HepG2 (cell line): Measurements from ENCODE around the gene KIF25. TPM values are rescaled to one million over a fixed set of nuclear protein-coding genes. Genes with fewer than 3 reads are reported as not detected.

Source experiments
- ATAC-seq: fragments of 200-7000 bp; cut with Tn5 transposase; 3 replicates; pipeline ENCODE4 v1.9.1; 2020; ENCODE audit warnings: mild to moderate bottlenecking, moderate library complexity
- BruUV-seq: library from RNA; stranded (reverse); fragments of 400-500 nt; replicated peaks from 2 replicates; lab custom pipeline; 2021; lab: Mats Ljungman, UMichigan
- CTCF ChIA-PET: fragments of 300-600 bp; formaldehyde crosslinking; extraction: SDS; loops from one replicate; lab custom pipeline; 2021; ENCODE audit warnings: low total read pairs, inconsistent platforms, low intra/inter-chr PET ratio; lab: Yijun Ruan, JAX
- POLR2A ChIA-PET: fragments of 350-600 bp; sonication (Branson Sonifier 250); formaldehyde crosslinking; loops from one replicate; lab custom pipeline; 2020; ENCODE audit warnings: antibody characterized with exemption, inconsistent platforms; lab: Yijun Ruan, JAX
- DNase-seq: peaks from one replicate; pipeline ENCODE4 v3.0.0-alpha.2; 2015; ENCODE audit warnings: low spot score
- FAIRE-seq: peaks from 3 replicates; lab custom pipeline; 2011; peaks lifted over from hg19 to GRCh38; lab: Jason Lieb, UNC
- H2AFZ ChIP-seq: one replicate; pipeline ENCODE4 v1.6.1; 2011; ENCODE audit warnings: low read length, inconsistent platforms
- H3K27ac ChIP-seq: fragments of 300-600 bp; 3 replicates; pipeline ENCODE4 v1.8.0; 2011; ENCODE audit warnings: mixed run types, mild to moderate bottlenecking, mixed read lengths, low read length, inconsistent platforms; ENCODE audit not compliant: insufficient read depth; ENCODE audit errors: extremely low read length
- H3K27me3 ChIP-seq, 2 experiments: fragments of 200-600 bp in 1 of 2; 2 replicates in 1 of 2; 3 replicates in 1 of 2; pipeline versions ENCODE4 v1.6.0 to v1.8.0; 2011; ENCODE audit warnings: low read length in 2 of 2, mild to moderate bottlenecking in 2 of 2, moderate library complexity in 2 of 2, inconsistent platforms in 1 of 2; ENCODE audit not compliant: insufficient read depth in 2 of 2, control insufficient read depth in 1 of 2
- H3K36me3 ChIP-seq, 2 experiments: fragments of 200-600 bp in 1 of 2; replicated peaks in 1 of 2; 2 replicates in 1 of 2; 3 replicates in 1 of 2; pipeline versions ENCODE4 v1.5.1 to v1.8.0; 2011; ENCODE audit warnings: low read length in 2 of 2, inconsistent platforms in 1 of 2; ENCODE audit not compliant: insufficient read depth in 2 of 2, control insufficient read depth in 1 of 2
- H3K4me1 ChIP-seq: 2 replicates; pipeline ENCODE4 v1.5.1; 2012; ENCODE audit warnings: low read length, inconsistent platforms; ENCODE audit not compliant: insufficient read depth
- H3K4me2 ChIP-seq: 2 replicates; pipeline ENCODE4 v1.6.0; 2011; ENCODE audit warnings: low read depth, low read length, inconsistent platforms
- H3K4me3 ChIP-seq, 3 experiments: fragments of 200-600 bp in 1 of 3; sonication (generic), shearing (Covaris generic) in 1 of 3; replicated peaks in 1 of 3; 2 replicates each; pipeline ENCODE4 v1.5.1; 2011 to 2016; ENCODE audit warnings: low read length in 3 of 3, inconsistent platforms in 2 of 3, low read depth in 2 of 3, mild to moderate bottlenecking in 2 of 3, control low read depth in 1 of 3, mixed read lengths in 1 of 3; ENCODE audit not compliant: insufficient read depth in 1 of 3
- H3K79me2 ChIP-seq: one replicate; pipeline ENCODE4 v1.6.1; 2011; ENCODE audit warnings: low read length, inconsistent platforms; ENCODE audit not compliant: insufficient read depth
- H3K9ac ChIP-seq: 2 replicates; pipeline ENCODE4 v1.6.0; 2011; ENCODE audit warnings: mild to moderate bottlenecking, low read depth, low read length, inconsistent platforms; ENCODE audit not compliant: insufficient read depth
- H3K9me3 ChIP-seq: 2 replicates; pipeline ENCODE4 v1.5.1; 2012; ENCODE audit warnings: mild to moderate bottlenecking, low read length
- H4K20me1 ChIP-seq: 2 replicates; pipeline ENCODE4 v1.6.0; 2011; ENCODE audit warnings: inconsistent platforms, mild to moderate bottlenecking, low read length, moderate library complexity; ENCODE audit not compliant: insufficient read depth
- CCDC6 ChIP-seq: sonication (generic); formaldehyde crosslinking; IDR thresholded peaks from 2 replicates; pipeline ENCODE4 v1.8.1; 2022; ENCODE audit warnings: mild to moderate bottlenecking, missing genetic modification reagents, moderate library complexity
- EED ChIP-seq: sonication (generic); formaldehyde crosslinking; IDR thresholded peaks from 2 replicates; pipeline ENCODE4 v1.5.0; 2020; ENCODE audit warnings: mild to moderate bottlenecking, missing genetic modification reagents
- ELF3 ChIP-seq: IDR thresholded peaks from 2 replicates; pipeline ENCODE4 v1.6.1; 2016; ENCODE audit warnings: missing genetic modification reagents, missing compliant biosample characterization
- EP300 ChIP-seq, 3 experiments: sonication (generic) in 1 of 3; formaldehyde crosslinking in 1 of 3; IDR thresholded peaks; 2 replicates each; pipeline versions ENCODE4 v1.5.1 to v1.6.1; 2011 to 2020; ENCODE audit warnings: low read depth in 2 of 3, low read length in 2 of 3, borderline replicate concordance in 1 of 3, improper control_type of control experiment in 1 of 3, mild to moderate bottlenecking in 1 of 3, missing genetic modification reagents in 1 of 3, moderate library complexity in 1 of 3
- FOXK2 ChIP-seq: fragments of 450-650 bp; IDR thresholded peaks from 2 replicates; pipeline ENCODE4 v1.6.1; 2016
- HHEX ChIP-seq: IDR thresholded peaks from 2 replicates; pipeline ENCODE4 v1.6.1; 2016; ENCODE audit warnings: control low read depth
- MED13 ChIP-seq: sonication (generic); formaldehyde crosslinking; IDR thresholded peaks from 2 replicates; pipeline ENCODE4 v1.5.0; 2020; ENCODE audit warnings: missing genetic modification reagents
- NCOR1 ChIP-seq: fragments of 200-600 bp; sonication (generic); IDR thresholded peaks from 2 replicates; pipeline ENCODE4 v1.7.0; 2017; ENCODE audit warnings: antibody characterized with exemption, low read length, borderline replicate concordance
- NFKB2 ChIP-seq: sonication (generic); formaldehyde crosslinking; IDR thresholded peaks from 2 replicates; pipeline ENCODE4 v1.4.0; 2020; ENCODE audit warnings: missing genetic modification reagents, borderline replicate concordance
- PCBP1 ChIP-seq: fragments of 200-400 bp; formaldehyde crosslinking; IDR thresholded peaks from 2 replicates; pipeline ENCODE4 v1.6.1; 2017; ENCODE audit warnings: mild to moderate bottlenecking, low read depth, low read length, borderline replicate concordance
- THAP11 ChIP-seq: IDR thresholded peaks from 2 replicates; pipeline ENCODE4 v1.6.1; 2016; ENCODE audit warnings: missing biosample characterization, missing genetic modification reagents
- ZBTB14 ChIP-seq: sonication (generic); formaldehyde crosslinking; IDR thresholded peaks from 2 replicates; pipeline ENCODE4 v1.4.0; 2020; ENCODE audit warnings: missing genetic modification reagents
- ZNF10 ChIP-seq: sonication (generic); formaldehyde crosslinking; IDR thresholded peaks from 2 replicates; pipeline ENCODE4 v1.4.0; 2020; ENCODE audit warnings: mild to moderate bottlenecking, low read depth, missing genetic modification reagents, borderline replicate concordance
- ZNF460 ChIP-seq: sonication (generic); formaldehyde crosslinking; IDR thresholded peaks from 2 replicates; pipeline ENCODE4 v1.5.1; 2020; ENCODE audit warnings: missing genetic modification reagents, mild to moderate bottlenecking, borderline replicate concordance
- ZNF550 ChIP-seq: sonication (generic); formaldehyde crosslinking; IDR thresholded peaks from 2 replicates; pipeline ENCODE4 v1.4.0; 2020; ENCODE audit warnings: mild to moderate bottlenecking, missing genetic modification reagents, borderline replicate concordance
- ZNF552 ChIP-seq: sonication (generic); formaldehyde crosslinking; IDR thresholded peaks from 2 replicates; pipeline ENCODE4 v1.9.0; 2022; ENCODE audit warnings: missing genetic modification reagents, mild to moderate bottlenecking, borderline replicate concordance
- ZNF737 ChIP-seq: sonication (generic); formaldehyde crosslinking; IDR thresholded peaks from 2 replicates; pipeline ENCODE4 v1.5.0; 2020; ENCODE audit warnings: missing genetic modification reagents, mild to moderate bottlenecking, borderline replicate concordance
- ZNF841 ChIP-seq: sonication (generic); formaldehyde crosslinking; IDR thresholded peaks from 2 replicates; pipeline ENCODE4 v1.8.1; 2023; ENCODE audit warnings: missing genetic modification reagents, borderline replicate concordance
- WGBS: methylation state at CpG from one replicate; pipeline ENCODE4 v1.1.6; 2017; ENCODE audit warnings: low lambda C conversion rate; 5-methylcytosine and 5-hydroxymethylcytosine counted together
- in situ Hi-C: cut with HindIII; loops from 2 replicates; pipeline ENCODE4 v1.10.0; 2017; ENCODE audit warnings: low pct_unique_long_range_greater_than_20kb; ENCODE audit not compliant: extremely low pct_ligation_motif_present
- intact Hi-C: fragments of 100-400 bp; cut with micrococcal nuclease; formaldehyde crosslinking; loops from one replicate; pipeline ENCODE4 v1.10.0; 2022; ENCODE audit not compliant: unreplicated experiment
- polyA plus RNA-seq, 8 experiments: library from polyadenylated mRNA; depleted of rRNA in 3 of 8; stranded (reverse) in 7 of 8; unstranded in 1 of 8; fragments of >200 nt; fragmentation: Illumina TruSeq in 4 of 8; extraction: Trizol in 4 of 8; gene quantifications; 2 replicates each; pipeline versions ENCODE4 v1.2.1 to v1.2.3, GENCODE V29; 2011 to 2016; ENCODE audit warnings: low read depth in 4 of 8, missing spikeins in 1 of 8, mixed read lengths in 1 of 8; ENCODE audit not compliant: insufficient read depth in 1 of 8
- total RNA-seq, 5 experiments: library from RNA; depleted of rRNA; stranded (reverse); fragments of >200 nt; fragmentation: Illumina TruSeq; extraction: Trizol; gene quantifications; 2 replicates each; pipeline ENCODE4 v1.2.3, GENCODE V29; 2016; ENCODE audit warnings: low read depth in 1 of 5

The KIF25 gene
- total and polyA plus RNA-seq, 2 of the 13 experiments (the other 11 are each of a cell fraction or from before 2014, with no cell fraction given) = not detected

- no peaks in the 10 kb centered on the region; the same call in 1 of the 2 replicates for H4K20me1 ChIP-seq
- H3K27me3 ChIP-seq = peaks cover 12 to 79% of the 10 kb centered on the region in 2 experiments
- POLR2A ChIA-PET = no interaction called here
- DNase-seq (no peak), ATAC-seq (no peak), FAIRE-seq (no peak)
- CTCF ChIA-PET = no interaction called here
- H3K79me2 ChIP-seq = no peaks in the 10 kb centered on the region
- BruUV-seq = no TSS peak
- peaks cover 24% of the 10 kb centered on the region for H3K4me1 ChIP-seq
- H3K4me3 ChIP-seq = no peak overlapping the region
- intact Hi-C loops (no loop called here), in situ Hi-C loops (no loop called here)
- 22% methylated on average over 4 of the region's 4 CpGs for WGBS
- no peak overlapping the region for H3K9ac ChIP-seq
- H3K4me2 ChIP-seq = no peak overlapping the region
- H2AFZ ChIP-seq = no peak overlapping the region
- no peaks in the 10 kb centered on the region for H3K36me3 ChIP-seq
- H3K9me3 ChIP-seq = no peaks in the 10 kb centered on the region
- TF ChIP-seq ZNF737 (no peak), EP300 (IDR thresholded peaks at IDR 0.05; ENCODE audit: low read depth in 2 of 2, low read length in 2 of 2) (no peak), EP300 (CRISPR knock-in tag; IDR thresholded peaks at IDR 0.05; ENCODE audit: borderline replicate concordance) (no peak), ELF3 (CRISPR knock-in tag) (no peak), FOXK2 (no peak), MED13 (CRISPR knock-in tag) (no peak), NFKB2 (CRISPR knock-in tag) (no peak)
- no peak overlapping the region for H3K27ac ChIP-seq
These were observed 41.8 kb downstream of the KIF25 start for GRCh38 chr6:168039301-168039700.

- Histone ChIP-seq H3K4me2 (no peak overlapping the region), H2AFZ (no peak overlapping the region), H3K27ac (no peak overlapping the region), H3K27me3 (peaks cover 12 to 79% of the 10 kb centered on the region in 2 experiments), H3K9ac (no peak overlapping the region), H3K4me1 (peaks cover 24% of the 10 kb centered on the region), H3K36me3 (no peaks in the 10 kb centered on the region), H3K79me2 (no peaks in the 10 kb centered on the region), H4K20me1 (no peaks in the 10 kb centered on the region; the same call in 1 of the 2 replicates), H3K9me3 (no peaks in the 10 kb centered on the region), H3K4me3 (no peak overlapping the region)
- no TSS peak for BruUV-seq
- in situ Hi-C loops (no loop called here), intact Hi-C loops (no loop called here)
- ChIA-PET CTCF (no interaction called here), POLR2A (no interaction called here)
- no peak for ATAC-seq
- TF ChIP-seq HHEX (CRISPR knock-in tag) = no peak
- TF ChIP-seq ZNF552 (CRISPR knock-in tag) = no peak
- TF ChIP-seq ZNF841 = no peak
- TF ChIP-seq THAP11 (CRISPR knock-in tag) = no peak
- no peak for TF ChIP-seq ZBTB14
- no peak for TF ChIP-seq NCOR1
- no peak for TF ChIP-seq CCDC6
- TF ChIP-seq EED (CRISPR knock-in tag) = no peak
- no peak for TF ChIP-seq ZNF10 (CRISPR knock-in tag)
- no peak for TF ChIP-seq ZNF550 (CRISPR knock-in tag)
- TF ChIP-seq ZNF460 (CRISPR knock-in tag) = no peak
- TF ChIP-seq PCBP1 = no peak
- no peak for FAIRE-seq
- 56% methylated on average over 13 of the region's 13 CpGs for WGBS
- no peak for DNase-seq
These were observed 42.4 kb downstream of the KIF25 start for GRCh38 chr6:168039849-168040248.
